GM12878 (cell line): ENCODE results near the gene DCUN1D5. TPM values are rescaled to one million over a fixed set of nuclear protein-coding genes. Genes with fewer than 3 reads are reported as not detected.
A peak's percentile ranks its signal among the peaks of the same experiment; 100 is the strongest.

Experiments used
- ATAC-seq: fragments of 200-7000 bp; cut with Tn5 transposase; 3 replicates; pipeline ENCODE4 v1.9.1; 2020; ENCODE audit warnings: mild to moderate bottlenecking, moderate library complexity
- BruUV-seq: library from RNA; stranded (reverse); fragments of 400-500 nt; replicated peaks from 2 replicates; lab custom pipeline; 2021; lab: Mats Ljungman, UMichigan
- CTCF ChIA-PET: fragments of 300-600 bp; sonication (Branson Sonifier 250); formaldehyde crosslinking; extraction: SDS; loops from one replicate; lab custom pipeline; 2021; ENCODE audit warnings: inconsistent platforms; lab: Yijun Ruan, JAX
- POLR2A ChIA-PET: fragments of 350-600 bp; formaldehyde crosslinking; extraction: SDS; loops from one replicate; lab custom pipeline; 2021; ENCODE audit warnings: inconsistent platforms; lab: Charles Lee
- RAD21 ChIA-PET: fragments of 300-600 bp; sonication (Branson Sonifier 250); formaldehyde crosslinking; loops from one replicate; lab custom pipeline; 2023; ENCODE audit warnings: antibody characterized with exemption; ENCODE audit not compliant: unreplicated experiment; lab: Charles Lee
- SMC1A ChIA-PET: fragments of 300-600 bp; sonication (Branson Sonifier 250); formaldehyde crosslinking; loops from one replicate; lab custom pipeline; 2023; ENCODE audit not compliant: unreplicated experiment, uncharacterized antibody; lab: Charles Lee
- DNase-seq: peaks from one replicate; pipeline ENCODE4 v3.0.0-alpha.2; 2011; ENCODE audit warnings: low read depth, low spot score
- FAIRE-seq: peaks from 3 replicates; lab custom pipeline; 2011; peaks lifted over from hg19 to GRCh38; lab: Jason Lieb, UNC
- H2AFZ ChIP-seq: 2 replicates; pipeline ENCODE4 v1.6.0; 2011; ENCODE audit warnings: low read depth, low read length, control low read depth; ENCODE audit not compliant: control insufficient read depth
- H3K27ac ChIP-seq: 2 replicates; pipeline ENCODE4 v1.5.1; 2011; ENCODE audit warnings: control low read depth; ENCODE audit not compliant: control insufficient read depth, insufficient read depth
- H3K27me3 ChIP-seq, 2 experiments: replicated peaks in 1 of 2; 2 replicates each; pipeline versions ENCODE4 v1.6.0 to v1.6.1; 2011; ENCODE audit warnings: low read length in 1 of 2; ENCODE audit not compliant: control insufficient read depth in 2 of 2, insufficient read depth in 2 of 2
- H3K36me3 ChIP-seq, 2 experiments: 2 replicates each; pipeline ENCODE4 v1.5.1; 2011; ENCODE audit warnings: low read length in 1 of 2; ENCODE audit not compliant: control insufficient read depth in 2 of 2, insufficient read depth in 2 of 2
- H3K4me1 ChIP-seq: 2 replicates; pipeline ENCODE4 v1.6.1; 2011; ENCODE audit warnings: mild to moderate bottlenecking, low read length, moderate library complexity, mixed read lengths; ENCODE audit not compliant: control insufficient read depth, insufficient read depth
- H3K4me2 ChIP-seq: 2 replicates; pipeline ENCODE4 v1.6.0; 2011; ENCODE audit warnings: control low read depth; ENCODE audit not compliant: control insufficient read depth, insufficient read depth
- H3K4me3 ChIP-seq: fragments of 200-600 bp; sonication (generic); 2 replicates; pipeline ENCODE4 v1.5.1; 2016
- H3K79me2 ChIP-seq: 2 replicates; pipeline ENCODE4 v1.6.0; 2011; ENCODE audit warnings: low read length; ENCODE audit not compliant: control insufficient read depth, insufficient read depth
- H3K9ac ChIP-seq: 2 replicates; pipeline ENCODE4 v1.8.0; 2011; ENCODE audit warnings: low read length, control low read depth, mixed read lengths; ENCODE audit not compliant: control insufficient read depth, insufficient read depth
- H3K9me3 ChIP-seq: replicated peaks from 3 replicates; pipeline ENCODE4 v1.5.1; 2011; ENCODE audit warnings: mild to moderate bottlenecking, low read length; ENCODE audit not compliant: control insufficient read depth, insufficient read depth
- H4K20me1 ChIP-seq: 2 replicates; pipeline ENCODE4 v1.6.0; 2011; ENCODE audit not compliant: control insufficient read depth, insufficient read depth
- ASH2L ChIP-seq: fragments of 300-600, 200-600 bp; sonication (generic); IDR thresholded peaks from 2 replicates; pipeline ENCODE4 v1.6.1; 2017; ENCODE audit warnings: low read depth, mild to moderate bottlenecking, borderline replicate concordance
- ATF7 ChIP-seq: fragments of 450-650 bp; IDR thresholded peaks from 2 replicates; pipeline ENCODE4 v1.6.1; 2016; ENCODE audit warnings: low read depth, mild to moderate bottlenecking
- BACH1 ChIP-seq: fragments of 450-650 bp; IDR thresholded peaks from 2 replicates; pipeline ENCODE4 v1.6.1; 2017; ENCODE audit warnings: mild to moderate bottlenecking, borderline replicate concordance
- BMI1 ChIP-seq: fragments of 450-650 bp; IDR thresholded peaks from 2 replicates; pipeline ENCODE4 v1.6.1; 2016; ENCODE audit warnings: mild to moderate bottlenecking, moderate library complexity, borderline replicate concordance
- ELK1 ChIP-seq: IDR thresholded peaks from 2 replicates; pipeline ENCODE4 v1.6.1; 2012; ENCODE audit warnings: low read depth, low read length, improper control_type of control experiment
- FOXK2 ChIP-seq: fragments of 450-650 bp; IDR thresholded peaks from 2 replicates; pipeline ENCODE4 v1.6.1; 2017; ENCODE audit warnings: mild to moderate bottlenecking, moderate library complexity
- GABPA ChIP-seq: IDR thresholded peaks from 2 replicates; pipeline ENCODE4 v1.6.1; 2014; ENCODE audit warnings: antibody characterized with exemption, low read depth, mild to moderate bottlenecking, inconsistent platforms
- HCFC1 ChIP-seq: fragments of 150-350 bp; IDR thresholded peaks from 2 replicates; pipeline ENCODE4 v1.6.1; 2014; ENCODE audit warnings: low read length
- MTA2 ChIP-seq: fragments of 450-650 bp; IDR thresholded peaks from 2 replicates; pipeline ENCODE4 v1.6.1; 2016; ENCODE audit warnings: low read depth, mild to moderate bottlenecking, moderate library complexity
- MYB ChIP-seq: fragments of 150-350 bp; IDR thresholded peaks from 2 replicates; pipeline ENCODE4 v1.6.1; 2014; ENCODE audit warnings: mild to moderate bottlenecking, low read depth, low read length, borderline replicate concordance
- POU2F2 ChIP-seq: IDR thresholded peaks from 3 replicates; pipeline ENCODE4 v1.6.1; 2011; ENCODE audit warnings: low read depth, mild to moderate bottlenecking, low read length, borderline replicate concordance
- RAD51 ChIP-seq: fragments of 450-650 bp; IDR thresholded peaks from 2 replicates; pipeline ENCODE4 v1.6.1; 2016; ENCODE audit warnings: moderate library complexity, mild to moderate bottlenecking, inconsistent platforms
- SIN3A ChIP-seq: IDR thresholded peaks from 2 replicates; pipeline ENCODE4 v1.6.1; 2012; ENCODE audit warnings: low read depth, low read length, improper control_type of control experiment
- SIX5 ChIP-seq: IDR thresholded peaks from 2 replicates; pipeline ENCODE4 v1.6.1; 2011; ENCODE audit warnings: mild to moderate bottlenecking, low read depth, low read length, moderate library complexity; ENCODE audit not compliant: severe bottlenecking
- SKIL ChIP-seq: fragments of 450-650 bp; IDR thresholded peaks from 2 replicates; pipeline ENCODE4 v1.6.1; 2017; ENCODE audit warnings: mild to moderate bottlenecking, low read depth, inconsistent platforms; ENCODE audit not compliant: poor library complexity, severe bottlenecking
- SMARCA5 ChIP-seq: fragments of 450-650 bp; IDR thresholded peaks from 2 replicates; pipeline ENCODE4 v1.6.1; 2017; ENCODE audit warnings: mild to moderate bottlenecking
- SP1 ChIP-seq: IDR thresholded peaks from one replicate; pipeline ENCODE4 v1.6.1; 2011; ENCODE audit warnings: low read depth, low read length
- SUZ12 ChIP-seq: fragments of 200-600 bp; sonication (generic); IDR thresholded peaks from one replicate; pipeline ENCODE4 v1.6.1; 2018; ENCODE audit warnings: antibody characterized with exemption, mild to moderate bottlenecking; ENCODE audit not compliant: unreplicated experiment
- TBL1XR1 ChIP-seq: IDR thresholded peaks from 2 replicates; pipeline ENCODE4 v1.6.1; 2012; ENCODE audit warnings: low read depth, low read length, improper control_type of control experiment
- WRNIP1 ChIP-seq: IDR thresholded peaks from 2 replicates; pipeline ENCODE4 v1.6.1; 2011; ENCODE audit warnings: low read depth, low read length, improper control_type of control experiment, borderline replicate concordance
- ZNF207 ChIP-seq: fragments of 450-650 bp; IDR thresholded peaks from 2 replicates; pipeline ENCODE4 v1.6.1; 2014; ENCODE audit warnings: antibody characterized with exemption, mild to moderate bottlenecking, borderline replicate concordance
- in situ Hi-C: fragments of 300-500 bp; cut with MboI; formaldehyde crosslinking; loops from 9 replicates; pipeline ENCODE4 v1.14.3; 2018; ENCODE audit warnings: mixed read lengths
- intact Hi-C: fragments of 100-400 bp; cut with micrococcal nuclease; formaldehyde crosslinking; loops from one replicate; pipeline ENCODE4 v1.14.2; 2022; ENCODE audit not compliant: unreplicated experiment
- polyA plus RNA-seq, 11 experiments: library from polyadenylated mRNA; depleted of rRNA in 4 of 11; unstranded in 6 of 11; stranded (reverse) in 5 of 11; fragments of >200 nt; fragmentation: Nextera tagmentation in 4 of 11; fragmentation: Illumina TruSeq in 1 of 11; extraction: Ambion mirVana in 4 of 11; extraction: Trizol in 1 of 11; gene quantifications; 1 replicate in 1 of 11; 2 replicates in 10 of 11; pipeline versions ENCODE4 v1.2.1 to v1.2.3, GENCODE V29; 2011 to 2016; ENCODE audit warnings: inconsistent platforms in 2 of 11, missing spikeins in 2 of 11, low read depth in 1 of 11
- total RNA-seq, 4 experiments: library from RNA; depleted of rRNA in 3 of 4; stranded (reverse); fragments of >200 nt in 3 of 4; fragmentation: Illumina TruSeq in 1 of 4; extraction: Trizol in 1 of 4; gene quantifications; 2 replicates each; pipeline versions ENCODE4 v1.2.1 to v1.2.3, GENCODE V29; 2013 to 2021

The DCUN1D5 gene
- total and polyA plus RNA-seq, 10 of the 15 experiments (the other 5 are each of a cell fraction or from before 2014, with no cell fraction given): 20.4 to 87.0 (median 60.6) TPM

- TF ChIP-seq ASH2L: peak; percentile 32; the same call in 1 of the 2 replicates
- no peak for TF ChIP-seq BACH1
- peak; percentile 73 for TF ChIP-seq POU2F2
- TF ChIP-seq SMARCA5: no peak
- TF ChIP-seq SUZ12: no peak
- TF ChIP-seq MTA2: no peak
- no peak for TF ChIP-seq ELK1
- no peak for TF ChIP-seq SP1
- TF ChIP-seq GABPA: no peak
- no peak for TF ChIP-seq MYB
Observed at GRCh38 chr11:103091064-103091800, 728 bp downstream of the DCUN1D5 start (continued).

GRCh38 chr11:103086461-103086860, 5.5 kb downstream of the DCUN1D5 start:
- no peak for DNase-seq
- peaks cover 0 to 5% of the 10 kb centered on the region in 2 experiments; a peak in 2 of 4 replicates for H3K36me3 ChIP-seq
- H3K9me3 ChIP-seq: no peaks in the 10 kb centered on the region
- no peaks in the 10 kb centered on the region for H3K4me1 ChIP-seq
- H4K20me1 ChIP-seq: no peaks in the 10 kb centered on the region
- POLR2A ChIA-PET: interaction anchor here (1.7 kb wide), 1 partner anchor 16 kb away, joined by 6 read pairs; no protein-coding TSS in a partner anchor
- no peak overlapping the region for H3K27ac ChIP-seq
- ATAC-seq: peak; percentile 4; the same call in 1 of the 3 replicates
- no peak overlapping the region for H3K9ac ChIP-seq
- H3K4me3 ChIP-seq: no peak overlapping the region
- H2AFZ ChIP-seq: no peak overlapping the region
- in situ Hi-C loops: no loop called here
- FAIRE-seq: no peak
- H3K79me2 ChIP-seq: peaks cover 52% of the 10 kb centered on the region
- SMC1A ChIA-PET: interaction anchor here (0.7 to 0.8 kb wide), 2 partner anchors 9 to 104 kb away, joined by 3 read pairs; no protein-coding TSS in a partner anchor
- CTCF ChIA-PET: interaction anchor here (0.6 kb wide), 1 partner anchor 1067 kb away, joined by 3 read pairs; no protein-coding TSS in a partner anchor
- intact Hi-C loops: no loop called here
- H3K27me3 ChIP-seq: no peaks in the 10 kb centered on the region
- no peak for TF ChIP-seq ZNF207
- TF ChIP-seq SIX5: no peak
- TF ChIP-seq WRNIP1: no peak
- TF ChIP-seq SIN3A: no peak
- no peak for TF ChIP-seq FOXK2
- TF ChIP-seq RAD51: no peak
- TF ChIP-seq TBL1XR1: no peak
- TF ChIP-seq ATF7: no peak
- no peak for TF ChIP-seq SKIL
- no peak for TF ChIP-seq BMI1
- TF ChIP-seq HCFC1: no peak
- RAD21 ChIA-PET: no interaction called here
- BruUV-seq: no TSS peak
- H3K4me2 ChIP-seq: no peak overlapping the region
